Spleen (tissue), 7 donors: ENCODE results near the gene ZNF208.
"Not testable (repeated sequence)": the region's sequence is repeated elsewhere in the genome, so short reads cannot be mapped to it uniquely, and the experiment has no call there.

Experiments
- CTCF ChIP-seq, 11 experiments: fragments of 200-600 bp in 7 of 11; fragments of 450-650 bp in 4 of 11; sonication (generic) in 4 of 11; IDR thresholded peaks in 8 of 11; conservative IDR thresholded peaks in 3 of 11; 1 replicate in 7 of 11; 2 replicates in 4 of 11; pipeline versions ENCODE4 v1.4.0 to v1.8.0; 2016 to 2021; ENCODE audit warnings: antibody characterized with exemption in 11 of 11, inconsistent platforms in 4 of 11, mild to moderate bottlenecking in 1 of 11
- POLR2A ChIP-seq, 3 donors: fragments of 450-650 bp; IDR thresholded peaks; one replicate each; pipeline ENCODE4 v1.5.1; 2017; ENCODE audit warnings: antibody characterized with exemption in 3 of 3, mild to moderate bottlenecking in 1 of 3
- POLR2AphosphoS5 ChIP-seq, 3 donors: sonication (generic); formaldehyde crosslinking; IDR thresholded peaks; one replicate each; pipeline ENCODE4 v1.5.1; 2017; ENCODE audit warnings: antibody characterized with exemption in 3 of 3
- donor health status: DM: no; HTN: no; CAD: no; lungs with moderate emphysema.
- donor health status: DM: no; HTN: no; CAD: no.
- donor health status: DM: no; HTN: no; CAD: no.

GRCh38 chr19:22041151-22041550 is 30.4 kb upstream of the ZNF208 start:
- TF ChIP-seq CTCF (IDR thresholded peaks at IDR 0.05 in 8 of 11, conservative IDR thresholded peaks at IDR 0.05 in 3 of 11); POLR2A (IDR thresholded peaks at IDR 0.05); POLR2AphosphoS5 (IDR thresholded peaks at IDR 0.05): not testable (repeated sequence)
